ENCODE measurements around the gene NFIX. TPM values are rescaled to one million over a fixed set of nuclear protein-coding genes. Genes with fewer than 3 reads are reported as not detected.

Gene NFIX
- total and polyA plus RNA-seq, 2 of the 13 experiments (the other 11 are each of a cell fraction or from before 2014, with no cell fraction given): 3.4 to 5.4 TPM

GRCh38 chr19:13016628-13017305 lies 21.5 kb downstream of the NFIX start:
- Histone ChIP-seq H2AFZ (ENCODE audit: low read length) (no peak overlapping the region), H3K4me2 (ENCODE audit: low read depth, low read length) (no peak overlapping the region), H3K27ac (ENCODE audit: extremely low read length, insufficient read depth, low read length) (no peak overlapping the region), H3K79me2 (ENCODE audit: insufficient read depth, low read length) (peaks cover 44% of the 10 kb centered on the region), H3K4me3 (replicated peaks in 1 of 3; ENCODE audit: insufficient read depth in 1 of 3, low read depth in 2 of 3, low read length in 3 of 3) (no peak overlapping the region), H3K9ac (ENCODE audit: insufficient read depth, low read depth, low read length) (no peak overlapping the region), H3K4me1 (ENCODE audit: insufficient read depth, low read length) (peaks cover 52% of the 10 kb centered on the region), H3K9me3 (ENCODE audit: low read length) (no peaks in the 10 kb centered on the region), H3K27me3 (ENCODE audit: control insufficient read depth in 1 of 2, insufficient read depth in 2 of 2, low read length in 2 of 2) (no peaks in the 10 kb centered on the region), H4K20me1 (ENCODE audit: insufficient read depth, low read length) (no peaks in the 10 kb centered on the region), H3K36me3 (replicated peaks in 1 of 2; ENCODE audit: control insufficient read depth in 1 of 2, insufficient read depth in 2 of 2, low read length in 2 of 2) (peaks cover 0 to 2% of the 10 kb centered on the region in 2 experiments; a peak in 1 of 5 replicates)
- intact Hi-C loops (cut with micrococcal nuclease; ENCODE audit: unreplicated experiment) (no loop called here), in situ Hi-C loops (cut with HindIII; ENCODE audit: extremely low pct_ligation_motif_present, low pct_unique_long_range_greater_than_20kb) (no loop called here)
- POLR2A ChIA-PET: interaction anchor here (1.4 kb wide), 1 partner anchor 44 kb away, joined by 3 read pairs; no protein-coding TSS in a partner anchor
- CTCF ChIA-PET (ENCODE audit: low intra/inter-chr PET ratio, low total read pairs): no interaction called here
- no TSS peak for BruUV-seq (replicated peaks)
- 96% methylated on average over 22 of the region's 22 CpGs for WGBS (ENCODE audit: low lambda C conversion rate)
- no peak for TF ChIP-seq NR2C2 (CRISPR knock-in tag; IDR thresholded peaks at IDR 0.05; ENCODE audit: borderline replicate concordance)
- TF ChIP-seq HES4 (CRISPR knock-in tag; IDR thresholded peaks at IDR 0.05; ENCODE audit: borderline replicate concordance): no peak
- TF ChIP-seq CHD2 (IDR thresholded peaks at IDR 0.05; ENCODE audit: low read depth, low read length): no peak
- TF ChIP-seq ZHX1 (CRISPR knock-in tag; IDR thresholded peaks at IDR 0.05; ENCODE audit: low read depth): no peak
- TF ChIP-seq THAP7 (CRISPR knock-in tag; IDR thresholded peaks at IDR 0.05): no peak
- no peak for TF ChIP-seq CBFB (CRISPR knock-in tag; IDR thresholded peaks at IDR 0.05)
- no peak for TF ChIP-seq ZNF883 (CRISPR knock-in tag; IDR thresholded peaks at IDR 0.05; ENCODE audit: not compliant biosample characterization)
- DNase-seq (ENCODE audit: low spot score) (no peak), FAIRE-seq (no peak), ATAC-seq (no peak)
